ENCODE measurements around the gene NOTCH4. TPM values are rescaled to one million over a fixed set of nuclear protein-coding genes. Genes with fewer than 3 reads are reported as not detected.

Gene NOTCH4
- total RNA-seq, 1 experiment from 2014 or later: 0.43 TPM

DNA sequence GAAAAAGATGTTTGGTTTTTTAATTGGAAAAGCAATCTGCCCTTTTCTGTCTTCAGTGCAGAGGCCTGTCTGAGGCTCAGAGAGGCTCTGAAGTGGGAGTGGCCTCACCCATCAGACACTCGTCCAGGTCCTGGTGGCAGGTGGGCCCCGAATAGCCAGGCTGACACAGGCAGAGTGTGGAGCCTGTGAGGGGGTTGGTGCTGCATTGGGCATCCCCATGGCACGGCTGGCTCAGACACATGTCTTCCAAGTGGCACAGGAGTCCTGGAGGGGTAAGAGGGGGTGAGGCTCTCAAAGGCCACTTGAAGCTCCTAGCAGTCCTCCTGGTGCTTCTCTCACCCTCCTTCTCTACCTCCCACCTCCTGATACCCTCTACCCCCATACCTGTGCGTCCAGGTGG lies 3.8 kb downstream of the NOTCH4 start:
- Mint-ChIP-seq H3K4me1 (ENCODE audit: low read depth, unreplicated experiment) (no peaks in the 10 kb centered on the region), H3K4me3 (ENCODE audit: unreplicated experiment) (no peak overlapping the region), H3K9me3 (ENCODE audit: unreplicated experiment) (no peaks in the 10 kb centered on the region), H3K27ac (ENCODE audit: unreplicated experiment) (no peak overlapping the region), H3K36me3 (ENCODE audit: insufficient read depth, unreplicated experiment) (no peaks in the 10 kb centered on the region), H3K27me3 (ENCODE audit: insufficient read depth, unreplicated experiment) (peaks cover 2% of the 10 kb centered on the region)
- TF ChIP-seq, protein P1, sequence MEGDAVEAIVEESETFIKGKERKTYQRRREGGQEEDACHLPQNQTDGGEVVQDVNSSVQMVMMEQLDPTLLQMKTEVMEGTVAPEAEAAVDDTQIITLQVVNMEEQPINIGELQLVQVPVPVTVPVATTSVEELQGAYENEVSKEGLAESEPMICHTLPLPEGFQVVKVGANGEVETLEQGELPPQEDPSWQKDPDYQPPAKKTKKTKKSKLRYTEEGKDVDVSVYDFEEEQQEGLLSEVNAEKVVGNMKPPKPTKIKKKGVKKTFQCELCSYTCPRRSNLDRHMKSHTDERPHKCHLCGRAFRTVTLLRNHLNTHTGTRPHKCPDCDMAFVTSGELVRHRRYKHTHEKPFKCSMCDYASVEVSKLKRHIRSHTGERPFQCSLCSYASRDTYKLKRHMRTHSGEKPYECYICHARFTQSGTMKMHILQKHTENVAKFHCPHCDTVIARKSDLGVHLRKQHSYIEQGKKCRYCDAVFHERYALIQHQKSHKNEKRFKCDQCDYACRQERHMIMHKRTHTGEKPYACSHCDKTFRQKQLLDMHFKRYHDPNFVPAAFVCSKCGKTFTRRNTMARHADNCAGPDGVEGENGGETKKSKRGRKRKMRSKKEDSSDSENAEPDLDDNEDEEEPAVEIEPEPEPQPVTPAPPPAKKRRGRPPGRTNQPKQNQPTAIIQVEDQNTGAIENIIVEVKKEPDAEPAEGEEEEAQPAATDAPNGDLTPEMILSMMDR (IDR thresholded peaks at IDR 0.05; ENCODE audit: insufficient read depth in 1 of 2, low read depth in 1 of 2, low read length in 1 of 2, severe bottlenecking in 1 of 2, unreplicated experiment in 1 of 2): no peak
- Histone ChIP-seq H3K4me3 (ENCODE audit: low read depth, low read length) (no peak overlapping the region), H3K9me3 (no peaks in the 10 kb centered on the region), H3K4me1 (no peaks in the 10 kb centered on the region), H3K36me3 (ENCODE audit: control insufficient read depth, insufficient read depth, low read length) (no peaks in the 10 kb centered on the region), H3K27me3 (replicated peaks; ENCODE audit: control insufficient read depth, insufficient read depth, low read length) (no peaks in the 10 kb centered on the region; the same call in 1 of the 2 replicates)
- intact Hi-C loops (cut with micrococcal nuclease; ENCODE audit: unreplicated experiment): no loop called here
- BruUV-seq (replicated peaks): no TSS peak
- ChIA-PET CTCF (no interaction called here), POLR2A (no interaction called here)
- DNase-seq: no peak

DNA sequence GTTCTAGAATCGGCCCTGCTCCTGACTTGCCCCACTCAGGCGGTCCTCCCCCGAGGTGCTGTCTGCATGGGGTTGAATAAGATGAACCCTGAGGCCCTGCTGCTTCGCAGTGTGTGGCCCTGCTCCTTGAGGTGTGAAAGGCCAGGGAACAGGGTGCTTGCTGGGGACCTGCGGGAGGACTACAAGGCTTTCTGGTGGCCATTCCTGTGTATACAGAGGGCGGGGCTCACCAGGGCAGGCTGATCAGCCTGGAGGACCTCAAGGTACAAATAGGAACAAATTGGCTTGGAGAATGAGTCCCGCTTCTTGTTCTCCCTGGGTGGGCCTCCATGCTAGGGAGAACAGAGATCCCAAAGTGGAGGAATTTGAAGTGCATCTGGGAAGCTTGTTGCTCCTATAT lies 5.7 kb downstream of the NOTCH4 start:
- BruUV-seq (replicated peaks): no TSS peak
- Mint-ChIP-seq H3K27ac (ENCODE audit: unreplicated experiment) (no peak overlapping the region), H3K4me3 (ENCODE audit: unreplicated experiment) (no peak overlapping the region), H3K4me1 (ENCODE audit: low read depth, unreplicated experiment) (no peaks in the 10 kb centered on the region), H3K27me3 (ENCODE audit: insufficient read depth, unreplicated experiment) (peaks cover 2% of the 10 kb centered on the region), H3K9me3 (ENCODE audit: unreplicated experiment) (no peaks in the 10 kb centered on the region), H3K36me3 (ENCODE audit: insufficient read depth, unreplicated experiment) (no peaks in the 10 kb centered on the region)
- H3K4me1 ChIP-seq: no peaks in the 10 kb centered on the region
- ChIA-PET CTCF (no interaction called here), POLR2A (no interaction called here)
- no peaks in the 10 kb centered on the region for H3K9me3 ChIP-seq
- H3K27me3 ChIP-seq (replicated peaks; ENCODE audit: control insufficient read depth, insufficient read depth, low read length): no peaks in the 10 kb centered on the region; the same call in 1 of the 2 replicates
- DNase-seq: no peak
- H3K36me3 ChIP-seq (ENCODE audit: control insufficient read depth, insufficient read depth, low read length): no peaks in the 10 kb centered on the region
- intact Hi-C loops (cut with micrococcal nuclease; ENCODE audit: unreplicated experiment): no loop called here
- TF ChIP-seq, protein P1 (IDR thresholded peaks at IDR 0.05; ENCODE audit: insufficient read depth in 1 of 2, low read depth in 1 of 2, low read length in 1 of 2, severe bottlenecking in 1 of 2, unreplicated experiment in 1 of 2): no peak
- no peak overlapping the region for H3K4me3 ChIP-seq (ENCODE audit: low read depth, low read length)

DNA sequence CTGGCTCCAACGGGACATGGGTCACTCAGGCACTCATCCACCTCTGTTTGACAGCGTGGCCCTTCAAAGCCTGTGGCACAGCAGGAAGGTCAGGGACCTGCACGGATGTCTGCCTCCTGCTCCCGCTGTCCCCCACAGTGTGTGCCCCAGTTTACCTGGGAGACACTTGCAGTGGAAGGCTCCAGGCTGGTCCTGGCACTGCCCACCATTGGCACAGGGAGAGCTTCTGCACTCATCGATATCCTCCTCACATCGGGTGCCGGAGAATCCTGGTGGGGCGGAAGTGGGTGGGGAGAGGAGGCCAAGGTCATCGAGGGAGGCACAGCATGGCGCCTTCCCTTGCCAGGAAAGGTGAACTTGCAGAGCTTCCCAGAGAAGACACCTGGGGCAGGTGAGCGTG lies 6.9 kb downstream of the NOTCH4 start:
- Histone ChIP-seq H3K4me3 (ENCODE audit: low read depth, low read length) (no peak overlapping the region), H3K36me3 (ENCODE audit: control insufficient read depth, insufficient read depth, low read length) (no peaks in the 10 kb centered on the region), H3K9me3 (no peaks in the 10 kb centered on the region), H3K27me3 (replicated peaks; ENCODE audit: control insufficient read depth, insufficient read depth, low read length) (no peaks in the 10 kb centered on the region; the same call in 1 of the 2 replicates), H3K4me1 (no peaks in the 10 kb centered on the region)
- no peaks in the 10 kb centered on the region for H3K9me3 Mint-ChIP-seq (ENCODE audit: unreplicated experiment)
- intact Hi-C loops (cut with micrococcal nuclease; ENCODE audit: unreplicated experiment): no loop called here
- CTCF ChIA-PET: no interaction called here
- H3K27me3 Mint-ChIP-seq (ENCODE audit: insufficient read depth, unreplicated experiment): peaks cover 2% of the 10 kb centered on the region
- H3K36me3 Mint-ChIP-seq (ENCODE audit: insufficient read depth, unreplicated experiment): no peaks in the 10 kb centered on the region
- H3K4me3 Mint-ChIP-seq (ENCODE audit: unreplicated experiment): no peak overlapping the region
- no TSS peak for BruUV-seq (replicated peaks)
- POLR2A ChIA-PET: no interaction called here
- H3K4me1 Mint-ChIP-seq (ENCODE audit: low read depth, unreplicated experiment): no peaks in the 10 kb centered on the region
- DNase-seq: no peak
- H3K27ac Mint-ChIP-seq (ENCODE audit: unreplicated experiment): no peak overlapping the region
- TF ChIP-seq, protein P1 (IDR thresholded peaks at IDR 0.05; ENCODE audit: insufficient read depth in 1 of 2, low read depth in 1 of 2, low read length in 1 of 2, severe bottlenecking in 1 of 2, unreplicated experiment in 1 of 2): no peak

All from Caco-2 (cell line).